IgD-negative memory B cell (primary cell): ENCODE measurements around the gene NMBR. TPM values are rescaled to one million over a fixed set of nuclear protein-coding genes. Genes with fewer than 3 reads are reported as not detected.
"Not testable (repeated sequence)": the region's sequence is repeated elsewhere in the genome, so short reads cannot be mapped to it uniquely, and the experiment has no call there.

Experiments used
- H3K27ac Mint-ChIP-seq, 3 donors: one replicate each; pipeline ENCODE4 v1.8.0; 2020 to 2022; ENCODE audit warnings: mild to moderate bottlenecking in 3 of 3, mixed read lengths in 3 of 3, moderate library complexity in 1 of 3
- H3K27me3 Mint-ChIP-seq: one replicate; pipeline ENCODE4 v1.8.0; 2021; ENCODE audit warnings: mixed read lengths
- H3K36me3 Mint-ChIP-seq: one replicate; pipeline ENCODE4 v1.8.0; 2020; ENCODE audit warnings: mild to moderate bottlenecking, mixed read lengths
- H3K4me1 Mint-ChIP-seq, 3 donors: one replicate each; pipeline ENCODE4 v1.8.0; 2020 to 2022; ENCODE audit warnings: mixed read lengths in 3 of 3, mild to moderate bottlenecking in 1 of 3
- H3K4me3 Mint-ChIP-seq, 4 donors: one replicate each; pipeline ENCODE4 v1.8.0; 2020 to 2022; ENCODE audit warnings: mild to moderate bottlenecking in 4 of 4, mixed read lengths in 4 of 4, moderate library complexity in 3 of 4
- H3K9me3 Mint-ChIP-seq, 3 donors: one replicate each; pipeline ENCODE4 v1.8.0; 2020 to 2021; ENCODE audit warnings: mixed read lengths in 3 of 3, mild to moderate bottlenecking in 1 of 3
- polyA plus RNA-seq: library from polyadenylated mRNA; unstranded; fragments of 300-500 nt; fragmentation: Illumina TruSeq; gene quantifications from one replicate; pipeline ENCODE4 v1.2.3, GENCODE V29; 2021

NMBR gene
- polyA plus RNA-seq, 1 donor from 2014 or later, result not detected

GRCh38 chr6:142171351-142171750, 24.4 kb upstream of the NMBR start:
- Mint-ChIP-seq H3K4me3 (no peak overlapping the region), H3K9me3 (no peaks in the 10 kb centered on the region), H3K27me3 (no peaks in the 10 kb centered on the region), H3K27ac (no peak overlapping the region), H3K4me1 (no peaks in the 10 kb centered on the region), H3K36me3 (peaks cover 33% of the 10 kb centered on the region)

GRCh38 chr6:142167486-142167885, 20.6 kb upstream of the NMBR start:
- no peaks in the 10 kb centered on the region for H3K27me3 Mint-ChIP-seq
- H3K4me1 Mint-ChIP-seq, result peaks cover 6 to 11% (median 9%) of the 10 kb centered on the region in 3 donors
- no peak overlapping the region for H3K4me3 Mint-ChIP-seq
- H3K27ac Mint-ChIP-seq, result no peak overlapping the region
- H3K9me3 Mint-ChIP-seq, result no peaks in the 10 kb centered on the region
- peaks cover 11% of the 10 kb centered on the region for H3K36me3 Mint-ChIP-seq

GRCh38 chr6:142167071-142167470, 20.1 kb upstream of the NMBR start:
- Mint-ChIP-seq H3K27me3 (no peaks in the 10 kb centered on the region), H3K27ac (no peak overlapping the region), H3K4me3 (no peak overlapping the region), H3K36me3 (peaks cover 11% of the 10 kb centered on the region), H3K9me3 (no peaks in the 10 kb centered on the region), H3K4me1 (peaks cover 10 to 15% (median 13%) of the 10 kb centered on the region in 3 donors)

- no peak overlapping the region for H3K4me3 Mint-ChIP-seq
- no peaks in the 10 kb centered on the region for H3K27me3 Mint-ChIP-seq
- H3K36me3 Mint-ChIP-seq, result peaks cover 6% of the 10 kb centered on the region
- H3K27ac Mint-ChIP-seq, result no peak overlapping the region
- H3K9me3 Mint-ChIP-seq, result no peaks in the 10 kb centered on the region
- peaks cover 14 to 20% (median 19%) of the 10 kb centered on the region in 3 donors for H3K4me1 Mint-ChIP-seq
Measured at GRCh38 chr6:142165227-142165626, 18.3 kb upstream of the NMBR start.

- Mint-ChIP-seq H3K36me3 (peaks cover 5% of the 10 kb centered on the region), H3K27me3 (no peaks in the 10 kb centered on the region), H3K27ac (no peak overlapping the region), H3K4me1 (peaks cover 20 to 31% (median 23%) of the 10 kb centered on the region in 3 donors), H3K9me3 (no peaks in the 10 kb centered on the region), H3K4me3 (no peak overlapping the region)
Measured at GRCh38 chr6:142162780-142163179, 15.9 kb upstream of the NMBR start.

GRCh38 chr6:142156758-142157068, 9.8 kb upstream of the NMBR start:
- H3K9me3 Mint-ChIP-seq, H3K27me3 Mint-ChIP-seq: not testable (repeated sequence)
- H3K4me3 Mint-ChIP-seq, result peak overlapping the region in 1 of 4 donors; percentile 41
- H3K27ac Mint-ChIP-seq, result peak overlapping the region in 1 of 3 donors; percentile 6
- peaks cover 10% of the 10 kb centered on the region for H3K36me3 Mint-ChIP-seq
- H3K4me1 Mint-ChIP-seq, result peaks cover 26 to 44% (median 38%) of the 10 kb centered on the region in 3 donors

- Mint-ChIP-seq H3K4me1 (peaks cover 26 to 44% (median 37%) of the 10 kb centered on the region in 3 donors), H3K4me3 (peak overlapping the region in 1 of 4 donors; percentile 41), H3K27me3 (no peaks in the 10 kb centered on the region), H3K36me3 (peaks cover 10% of the 10 kb centered on the region), H3K27ac (peak overlapping the region in 2 of 3 donors; percentile 6 to 80), H3K9me3 (no peaks in the 10 kb centered on the region)
Measured at GRCh38 chr6:142155895-142156757, 9.2 kb upstream of the NMBR start.

- Mint-ChIP-seq H3K9me3 (no peaks in the 10 kb centered on the region), H3K4me3 (no peak overlapping the region), H3K4me1 (peaks cover 31 to 41% (median 41%) of the 10 kb centered on the region in 3 donors), H3K36me3 (peaks cover 10% of the 10 kb centered on the region), H3K27me3 (no peaks in the 10 kb centered on the region), H3K27ac (no peak overlapping the region)
Measured at GRCh38 chr6:142155091-142155490, 8.2 kb upstream of the NMBR start.

GRCh38 chr6:142154336-142154735, 7.4 kb upstream of the NMBR start:
- peaks cover 8% of the 10 kb centered on the region for H3K36me3 Mint-ChIP-seq
- no peak overlapping the region for H3K4me3 Mint-ChIP-seq
- H3K27me3 Mint-ChIP-seq, result no peaks in the 10 kb centered on the region
- H3K4me1 Mint-ChIP-seq, result peaks cover 32 to 40% (median 40%) of the 10 kb centered on the region in 3 donors
- no peak overlapping the region for H3K27ac Mint-ChIP-seq
- H3K9me3 Mint-ChIP-seq, result no peaks in the 10 kb centered on the region

GRCh38 chr6:142153196-142153595, 6.3 kb upstream of the NMBR start:
- H3K4me1 Mint-ChIP-seq, result peaks cover 41 to 52% (median 43%) of the 10 kb centered on the region in 3 donors
- H3K4me3 Mint-ChIP-seq, result peak overlapping the region in 1 of 4 donors; percentile 25
- peak overlapping the region in 1 of 3 donors; percentile 21 for H3K27ac Mint-ChIP-seq
- peaks cover 8% of the 10 kb centered on the region for H3K36me3 Mint-ChIP-seq
- no peaks in the 10 kb centered on the region for H3K27me3 Mint-ChIP-seq
- no peaks in the 10 kb centered on the region for H3K9me3 Mint-ChIP-seq

GRCh38 chr6:142152746-142153145, 5.8 kb upstream of the NMBR start:
- peaks cover 43 to 55% (median 48%) of the 10 kb centered on the region in 3 donors for H3K4me1 Mint-ChIP-seq
- no peaks in the 10 kb centered on the region for H3K27me3 Mint-ChIP-seq
- no peaks in the 10 kb centered on the region for H3K9me3 Mint-ChIP-seq
- H3K36me3 Mint-ChIP-seq, result peaks cover 8% of the 10 kb centered on the region
- H3K27ac Mint-ChIP-seq, result peak overlapping the region in 1 of 3 donors; percentile 21
- H3K4me3 Mint-ChIP-seq, result peak overlapping the region in 1 of 4 donors; percentile 25

- H3K4me1 Mint-ChIP-seq, result peaks cover 6 to 10% (median 7%) of the 10 kb centered on the region in 3 donors
- H3K36me3 Mint-ChIP-seq, H3K27me3 Mint-ChIP-seq: not testable (repeated sequence)
Measured at GRCh38 chr6:142141531-142141930, 5.4 kb downstream of the NMBR start.

GRCh38 chr6:142138876-142139275, 8.0 kb downstream of the NMBR start:
- peak overlapping the region in 1 of 3 donors; percentile 43 for H3K27ac Mint-ChIP-seq
- peaks cover 0 to 2% (median 0%) of the 10 kb centered on the region in 3 donors for H3K9me3 Mint-ChIP-seq
- no peaks in the 10 kb centered on the region for H3K4me1 Mint-ChIP-seq
- peaks cover 10% of the 10 kb centered on the region for H3K27me3 Mint-ChIP-seq
- peaks cover 1% of the 10 kb centered on the region for H3K36me3 Mint-ChIP-seq
- H3K4me3 Mint-ChIP-seq, result no peak overlapping the region

More at GRCh38 chr6:142141531-142141930, 5.4 kb downstream of the NMBR start:
- H3K27ac Mint-ChIP-seq, H3K4me3 Mint-ChIP-seq, H3K9me3 Mint-ChIP-seq: not testable (repeated sequence)

- peaks cover 17% of the 10 kb centered on the region for H3K27me3 Mint-ChIP-seq
- no peak within 1 kb of the TSS for H3K4me3 Mint-ChIP-seq
- H3K4me1 Mint-ChIP-seq, result no peaks in the 10 kb centered on the region
- H3K9me3 Mint-ChIP-seq, result peaks cover 0 to 2% (median 0%) of the 10 kb centered on the region in 3 donors
- no peak within 1 kb of the TSS for H3K27ac Mint-ChIP-seq
- no peaks in the 10 kb centered on the region for H3K36me3 Mint-ChIP-seq
Measured at GRCh38 chr6:142132625-142133024, 14.3 kb downstream of the NMBR start, which contains the start of gene GJE1. Gene GJE1 (plus strand): TSS chr6:142132925. CDS start chr6:142133159, 234 bp downstream.

- H3K27ac Mint-ChIP-seq, result no peak overlapping the region
- H3K4me1 Mint-ChIP-seq, result no peaks in the 10 kb centered on the region
- no peak overlapping the region for H3K4me3 Mint-ChIP-seq
- no peaks in the 10 kb centered on the region for H3K9me3 Mint-ChIP-seq
- H3K27me3 Mint-ChIP-seq, result peaks cover 17% of the 10 kb centered on the region
- no peaks in the 10 kb centered on the region for H3K36me3 Mint-ChIP-seq
Measured at GRCh38 chr6:142130814-142131213, 16.1 kb downstream of the NMBR start.

GRCh38 chr6:142121342-142121741, 25.6 kb downstream of the NMBR start:
- H3K27ac Mint-ChIP-seq, result no peak overlapping the region
- no peak overlapping the region for H3K4me3 Mint-ChIP-seq
- H3K27me3 Mint-ChIP-seq, result no peaks in the 10 kb centered on the region
- no peaks in the 10 kb centered on the region for H3K9me3 Mint-ChIP-seq
- H3K4me1 Mint-ChIP-seq, result no peaks in the 10 kb centered on the region
- no peaks in the 10 kb centered on the region for H3K36me3 Mint-ChIP-seq
